ENCODE data around the gene METRN. TPM values are rescaled to one million over a fixed set of nuclear protein-coding genes. Genes with fewer than 3 reads are reported as not detected.
A peak's percentile ranks its signal among the peaks of the same experiment; 100 is the strongest.

METRN gene
- total and polyA plus RNA-seq, 2 donors (not counting 1 experiment from before 2014, with no cell fraction given), result 5.3 to 35.3 TPM

DNA sequence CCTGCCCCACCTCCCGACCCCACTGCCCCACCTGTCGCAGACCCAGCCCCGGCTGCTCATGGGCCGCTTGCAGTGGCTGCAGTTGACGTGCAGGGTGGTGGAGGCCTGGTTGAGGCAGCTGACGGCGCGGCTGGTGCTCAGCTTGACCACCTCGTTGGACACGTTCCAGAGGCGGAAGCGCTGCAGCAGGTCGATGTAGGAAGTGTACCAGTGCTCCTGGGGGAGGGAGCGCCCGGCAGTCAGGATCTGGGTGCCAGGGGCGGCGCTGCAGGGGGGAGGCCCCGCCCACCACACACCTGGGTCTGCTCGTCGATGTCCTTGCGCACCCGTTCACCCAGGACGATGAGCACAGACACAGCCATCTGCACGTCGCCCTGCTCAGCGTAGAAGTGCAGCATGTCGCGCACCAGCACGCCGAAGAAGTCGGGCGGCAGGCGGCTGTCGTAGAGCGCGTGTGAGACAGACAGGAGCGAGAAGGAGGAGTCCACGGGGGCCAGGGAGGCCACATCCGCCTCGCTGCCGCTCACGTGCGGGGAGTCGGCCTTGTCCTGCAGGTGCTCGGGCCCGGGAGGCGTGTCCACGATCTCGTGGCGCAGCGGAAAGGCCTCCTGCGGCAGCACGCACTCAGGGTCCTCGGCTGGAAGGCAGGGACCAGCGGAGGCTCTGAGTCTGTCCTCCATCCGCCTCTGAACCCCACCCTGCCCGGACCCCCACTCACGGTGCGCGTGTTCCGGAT lies 29.8 kb upstream of the METRN start:
- Histone ChIP-seq H3K27ac (ENCODE audit: insufficient read depth, low read length) (no peak overlapping the region), H3K27me3 (ENCODE audit: control insufficient read depth, insufficient read depth, low read length) (no peaks in the 10 kb centered on the region), H3K9ac (ENCODE audit: insufficient read depth, low read length) (no peak overlapping the region), H3K4me1 (ENCODE audit: control insufficient read depth, extremely low read depth, insufficient read depth, low read length) (peaks cover 21% of the 10 kb centered on the region), H3K9me3 (ENCODE audit: control insufficient read depth, insufficient read depth, low read depth, low read length) (no peaks in the 10 kb centered on the region), H3K4me3 (replicated peaks in 1 of 4; ENCODE audit: control extremely low read depth in 1 of 4, insufficient read depth in 1 of 4, low read depth in 3 of 4, low read length in 4 of 4) (no peak overlapping the region), H4K20me1 (ENCODE audit: control insufficient read depth, extremely low read depth, insufficient read depth, low read length) (no peaks in the 10 kb centered on the region), H2AFZ (ENCODE audit: low read length) (no peak overlapping the region), H3K79me2 (ENCODE audit: control insufficient read depth, insufficient read depth, low read length) (peaks cover 38% of the 10 kb centered on the region), H3K36me3 (ENCODE audit: control insufficient read depth, insufficient read depth, low read length) (peaks cover 38% of the 10 kb centered on the region), H3K4me2 (ENCODE audit: extremely low read depth, insufficient read depth, low read length) (no peak overlapping the region)
- TF ChIP-seq CTCF (conservative IDR thresholded peaks at IDR 0.05 in 1 of 2, IDR thresholded peaks at IDR 0.05 in 1 of 2; ENCODE audit: low read depth in 1 of 2, low read length in 2 of 2) (no peak), EZH2 (IDR thresholded peaks at IDR 0.05; ENCODE audit: low read length, missing control alignments) (no peak)
- no peak for DNase-seq (ENCODE audit: low read depth in 2 of 2)

- TF ChIP-seq CTCF (conservative IDR thresholded peaks at IDR 0.05 in 1 of 2, IDR thresholded peaks at IDR 0.05 in 1 of 2; ENCODE audit: low read depth in 1 of 2, low read length in 2 of 2) (peak; percentile 23 to 49), EZH2 (IDR thresholded peaks at IDR 0.05; ENCODE audit: low read length, missing control alignments) (no peak)
- Histone ChIP-seq H3K79me2 (ENCODE audit: control insufficient read depth, insufficient read depth, low read length) (peaks cover 35% of the 10 kb centered on the region), H3K36me3 (ENCODE audit: control insufficient read depth, insufficient read depth, low read length) (peaks cover 38% of the 10 kb centered on the region), H3K4me1 (ENCODE audit: control insufficient read depth, extremely low read depth, insufficient read depth, low read length) (peaks cover 20% of the 10 kb centered on the region), H3K9me3 (ENCODE audit: control insufficient read depth, insufficient read depth, low read depth, low read length) (no peaks in the 10 kb centered on the region), H3K9ac (ENCODE audit: insufficient read depth, low read length) (no peak overlapping the region), H3K4me2 (ENCODE audit: extremely low read depth, insufficient read depth, low read length) (no peak overlapping the region), H2AFZ (ENCODE audit: low read length) (no peak overlapping the region), H3K27ac (ENCODE audit: insufficient read depth, low read length) (no peak overlapping the region), H3K4me3 (replicated peaks in 1 of 4; ENCODE audit: control extremely low read depth in 1 of 4, insufficient read depth in 1 of 4, low read depth in 3 of 4, low read length in 4 of 4) (no peak overlapping the region), H3K27me3 (ENCODE audit: control insufficient read depth, insufficient read depth, low read length) (no peaks in the 10 kb centered on the region), H4K20me1 (ENCODE audit: control insufficient read depth, extremely low read depth, insufficient read depth, low read length) (no peaks in the 10 kb centered on the region)
- DNase-seq (ENCODE audit: low read depth in 2 of 2), result peak; percentile 26 to 30
These were observed 29.0 kb upstream of the METRN start for GRCh38 chr16:685967-686366.

GRCh38 chr16:686459-687260 lies 28.3 kb upstream of the METRN start:
- Histone ChIP-seq H2AFZ (ENCODE audit: low read length) (no peak overlapping the region), H3K9ac (ENCODE audit: insufficient read depth, low read length) (no peak overlapping the region), H3K4me1 (ENCODE audit: control insufficient read depth, extremely low read depth, insufficient read depth, low read length) (peaks cover 14% of the 10 kb centered on the region), H3K36me3 (ENCODE audit: control insufficient read depth, insufficient read depth, low read length) (peaks cover 35% of the 10 kb centered on the region), H3K9me3 (ENCODE audit: control insufficient read depth, insufficient read depth, low read depth, low read length) (no peaks in the 10 kb centered on the region), H3K4me3 (replicated peaks in 1 of 4; ENCODE audit: control extremely low read depth in 1 of 4, insufficient read depth in 1 of 4, low read depth in 3 of 4, low read length in 4 of 4) (no peak overlapping the region), H3K4me2 (ENCODE audit: extremely low read depth, insufficient read depth, low read length) (no peak overlapping the region), H3K79me2 (ENCODE audit: control insufficient read depth, insufficient read depth, low read length) (peaks cover 28% of the 10 kb centered on the region), H3K27me3 (ENCODE audit: control insufficient read depth, insufficient read depth, low read length) (no peaks in the 10 kb centered on the region), H3K27ac (ENCODE audit: insufficient read depth, low read length) (no peak overlapping the region), H4K20me1 (ENCODE audit: control insufficient read depth, extremely low read depth, insufficient read depth, low read length) (no peaks in the 10 kb centered on the region)
- no peak for TF ChIP-seq EZH2 (IDR thresholded peaks at IDR 0.05; ENCODE audit: low read length, missing control alignments)
- no peak for TF ChIP-seq CTCF (conservative IDR thresholded peaks at IDR 0.05 in 1 of 2, IDR thresholded peaks at IDR 0.05 in 1 of 2; ENCODE audit: low read depth in 1 of 2, low read length in 2 of 2)
- no peak for DNase-seq (ENCODE audit: low read depth in 2 of 2)

Measured in fibroblast of lung (primary cell).